GM19438 (cell line): ENCODE data around the gene GPR33.

ENCODE experiments used
- ATAC-seq: cut with Tn5 transposase; IDR thresholded peaks from one replicate; pipeline ENCODE4 v1.9.1; 2021; ENCODE audit warnings: low read depth; ENCODE audit not compliant: unreplicated experiment

The GPR33 gene

GRCh38 chr14:31487886-31488285, at the start of gene GPR33:
Gene GPR33 (minus strand): TSS chr14:31488039. CDS start chr14:31483965, 4,074 bp downstream.
- no peak for ATAC-seq

- ATAC-seq: no peak
Measured at GRCh38 chr14:31536201-31536960, 48.5 kb upstream of the GPR33 start.

- ATAC-seq: no peak
Measured at GRCh38 chr14:31530136-31530535, 42.3 kb upstream of the GPR33 start.

DNA sequence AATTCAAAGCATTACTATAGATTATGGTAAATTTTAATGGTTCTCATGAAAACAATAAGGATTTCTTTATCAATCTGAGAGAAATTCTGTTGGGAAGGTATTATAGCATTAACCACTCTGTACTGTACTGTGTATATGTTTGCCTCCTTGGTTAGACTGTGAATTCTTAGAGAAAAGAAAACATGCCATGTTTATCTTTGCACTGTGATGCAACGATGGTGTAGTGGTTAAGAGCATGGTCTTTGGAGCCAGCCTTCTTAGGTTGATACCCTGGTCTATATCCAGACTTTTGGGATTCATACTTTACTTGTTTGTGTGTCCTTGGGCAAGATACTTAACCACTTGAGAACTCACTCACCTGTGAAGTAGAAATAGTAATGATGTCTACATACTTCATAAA, 41.2 kb upstream of the GPR33 start:
- no peak for ATAC-seq

- no peak for ATAC-seq
Measured at GRCh38 chr14:31527546-31527945, 39.7 kb upstream of the GPR33 start.

DNA sequence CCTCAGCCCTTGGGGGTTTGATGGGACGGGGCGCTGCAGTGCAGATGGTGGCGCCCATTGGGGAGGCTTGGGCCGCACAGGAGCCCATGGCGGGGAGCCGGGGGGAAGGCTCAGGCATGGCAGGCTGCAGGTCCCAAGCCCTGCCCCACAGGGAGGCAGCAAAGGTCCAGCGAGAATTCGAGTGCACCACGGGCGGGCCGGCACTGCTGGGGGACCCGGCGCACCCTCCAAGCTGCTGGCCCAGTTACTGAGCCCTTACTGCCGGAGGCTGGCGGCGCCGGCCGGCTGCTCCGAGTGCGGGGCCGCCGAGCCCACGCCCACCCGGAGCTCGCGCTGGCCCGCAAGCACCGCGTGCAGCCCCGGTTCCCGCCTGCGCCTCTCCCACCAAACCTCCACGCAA, 39.2 kb upstream of the GPR33 start:
- no peak for ATAC-seq

DNA sequence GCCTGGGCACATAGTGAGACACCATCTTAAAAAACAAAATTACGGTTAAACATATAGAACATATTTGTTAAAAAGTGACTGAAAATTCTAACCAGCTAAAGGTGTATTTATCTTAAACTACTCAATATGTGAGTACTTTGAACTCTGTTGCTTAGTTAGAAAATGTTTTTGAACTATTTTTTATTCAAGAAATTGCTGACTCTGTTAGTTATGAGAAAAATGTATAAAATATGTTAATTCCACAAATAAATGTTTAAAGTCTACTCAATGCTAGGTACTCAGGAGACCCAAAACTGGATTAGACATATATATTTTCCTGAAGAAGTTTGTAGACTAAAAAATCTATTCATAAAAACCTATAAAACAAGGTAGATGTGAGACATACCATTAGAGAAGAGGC, 23.0 kb upstream of the GPR33 start:
- ATAC-seq: no peak

- ATAC-seq: no peak
Measured at GRCh38 chr14:31510222-31510621, 22.4 kb upstream of the GPR33 start.

GRCh38 chr14:31508135-31508534, 20.3 kb upstream of the GPR33 start:
- ATAC-seq: no peak

GRCh38 chr14:31505411-31505810, 17.6 kb upstream of the GPR33 start:
- ATAC-seq: no peak

- no peak for ATAC-seq
Measured at GRCh38 chr14:31501870-31502269, 14.0 kb upstream of the GPR33 start.

DNA sequence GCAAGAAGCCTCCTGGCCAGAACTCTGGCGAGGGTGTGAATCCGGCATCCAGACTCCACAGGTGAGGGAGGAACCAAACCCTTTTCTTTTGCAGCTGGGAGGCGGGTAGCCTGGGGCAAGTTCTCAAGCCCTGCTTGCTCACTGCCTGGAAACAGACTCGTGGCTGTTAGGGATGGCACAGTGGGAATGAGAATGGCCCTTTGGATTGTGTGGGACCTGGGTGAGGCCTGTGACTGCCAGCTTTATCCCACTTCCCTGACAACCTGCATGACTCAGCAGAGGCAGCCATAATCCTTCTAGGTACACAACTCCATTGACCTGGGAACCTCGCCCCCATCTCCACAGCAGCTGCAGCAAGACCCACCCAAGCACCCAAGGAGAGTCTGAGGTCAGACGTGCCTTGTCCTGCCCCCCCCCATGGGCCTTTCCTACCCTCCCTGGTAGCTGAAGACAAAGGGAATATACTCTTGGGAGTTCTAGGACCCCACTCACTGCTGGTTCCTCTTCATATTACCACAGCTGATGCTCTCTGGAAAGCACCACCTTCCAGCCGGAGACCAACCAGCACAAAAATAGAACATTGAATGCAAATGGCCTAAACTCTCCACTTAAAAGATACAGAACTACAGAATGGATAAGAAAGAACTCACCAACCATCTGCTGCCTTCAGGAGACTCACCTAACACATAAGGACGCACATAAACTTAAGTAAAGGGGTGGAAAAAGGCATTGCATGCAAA, 5.1 kb upstream of the GPR33 start:
- no peak for ATAC-seq

- ATAC-seq: peak; percentile 67
Measured at GRCh38 chr14:31489691-31490090, 1.9 kb upstream of the GPR33 start.

GRCh38 chr14:31486764-31487163, 1.1 kb downstream of the GPR33 start:
- ATAC-seq: no peak

DNA sequence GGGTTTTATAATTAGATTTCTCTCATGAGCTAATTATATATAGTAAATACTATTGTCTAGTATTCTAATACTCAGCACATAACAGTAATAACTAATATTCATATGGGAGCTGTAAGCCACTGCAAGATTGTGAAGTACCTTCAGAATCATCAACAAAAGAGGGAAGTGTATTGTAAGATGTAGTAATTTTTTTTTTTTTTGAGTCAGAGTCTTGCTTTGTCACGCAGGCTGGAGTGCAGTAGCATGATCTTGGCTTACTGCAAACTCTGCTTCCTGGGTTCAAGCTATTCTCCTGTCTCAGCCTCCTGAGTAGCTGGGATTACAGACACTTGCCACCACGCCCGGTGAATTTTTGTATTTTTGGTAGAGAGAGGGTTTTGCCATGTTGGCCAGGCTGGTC, 3.1 kb downstream of the GPR33 start:
- no peak for ATAC-seq

DNA sequence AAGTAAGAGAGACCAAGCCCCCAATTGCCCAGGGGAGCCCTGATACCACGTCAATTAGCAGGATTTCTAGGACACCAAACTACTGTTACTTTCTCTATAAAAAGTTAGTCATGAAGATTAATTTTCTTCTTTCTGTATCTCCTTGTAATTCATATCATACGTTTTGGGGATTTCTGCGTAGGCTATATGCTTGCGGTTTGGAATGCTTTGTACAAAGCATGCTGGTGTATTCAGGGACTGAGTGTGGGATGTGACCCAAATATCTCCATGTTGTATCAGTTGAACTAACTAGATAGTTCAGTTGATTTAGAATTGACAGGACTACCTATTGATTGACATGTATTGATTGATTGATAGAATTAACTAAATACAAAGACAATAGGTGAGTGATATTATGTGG, 7.7 kb downstream of the GPR33 start:
- ATAC-seq: no peak

DNA sequence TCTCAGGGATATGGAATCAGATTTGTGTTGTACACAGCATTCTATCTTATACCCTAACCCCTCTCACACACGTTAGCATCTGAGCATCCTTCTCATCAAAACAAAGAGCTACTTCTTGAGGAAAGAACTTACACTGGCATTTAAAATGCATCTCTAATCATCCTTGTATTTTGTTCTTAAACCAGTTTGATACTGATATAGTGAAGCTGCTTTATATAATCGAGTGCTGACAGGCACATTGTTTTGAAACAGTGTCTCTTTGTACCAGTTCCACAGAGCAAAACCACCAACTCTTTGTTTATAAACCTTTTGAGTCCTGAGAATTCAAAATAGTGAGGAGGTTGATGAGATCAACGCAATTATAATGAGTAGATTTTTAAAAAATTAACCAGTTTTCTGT, 8.8 kb downstream of the GPR33 start:
- ATAC-seq: no peak

DNA sequence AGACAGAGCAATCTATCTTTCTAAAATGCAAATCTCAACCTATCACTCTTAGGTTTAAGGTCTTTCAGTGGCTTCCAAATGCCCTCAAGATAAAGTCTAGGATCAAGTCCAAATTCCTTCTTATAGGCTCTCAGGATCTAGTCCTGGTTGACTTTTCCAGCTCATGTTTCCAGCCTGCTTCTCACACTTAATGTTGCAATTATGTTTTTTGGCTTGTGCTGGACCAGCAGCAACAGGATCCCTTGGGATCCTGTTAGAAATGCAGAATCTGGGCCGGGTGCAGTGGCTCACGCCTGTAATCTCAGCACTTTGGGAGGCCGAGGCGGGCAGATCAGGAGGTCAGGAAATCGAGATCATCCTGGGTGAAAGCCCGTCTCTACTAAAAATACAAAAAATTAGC, 10.6 kb downstream of the GPR33 start:
- ATAC-seq: no peak

GRCh38 chr14:31476131-31476866, 11.5 kb downstream of the GPR33 start:
- no peak for ATAC-seq

DNA sequence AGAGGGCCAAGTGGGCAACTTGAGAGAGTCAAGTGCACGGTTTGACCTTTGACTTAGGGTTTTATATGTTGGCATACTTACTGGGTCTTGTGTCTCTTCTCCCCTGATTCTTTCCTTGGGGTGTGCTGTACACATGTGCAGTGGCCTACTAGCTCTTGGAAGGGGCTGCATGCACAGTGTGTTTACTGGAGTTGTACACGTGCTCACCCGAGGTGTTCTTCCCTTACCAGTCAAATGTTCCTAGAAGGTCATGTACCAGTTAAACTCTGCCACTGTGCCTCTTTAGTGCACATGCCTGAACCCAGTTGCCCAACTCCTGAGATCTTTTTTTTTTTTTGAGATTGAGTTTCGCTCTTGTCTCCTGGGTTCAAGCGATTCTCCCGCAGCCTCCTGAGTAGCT, 21.3 kb downstream of the GPR33 start:
- ATAC-seq: no peak

DNA sequence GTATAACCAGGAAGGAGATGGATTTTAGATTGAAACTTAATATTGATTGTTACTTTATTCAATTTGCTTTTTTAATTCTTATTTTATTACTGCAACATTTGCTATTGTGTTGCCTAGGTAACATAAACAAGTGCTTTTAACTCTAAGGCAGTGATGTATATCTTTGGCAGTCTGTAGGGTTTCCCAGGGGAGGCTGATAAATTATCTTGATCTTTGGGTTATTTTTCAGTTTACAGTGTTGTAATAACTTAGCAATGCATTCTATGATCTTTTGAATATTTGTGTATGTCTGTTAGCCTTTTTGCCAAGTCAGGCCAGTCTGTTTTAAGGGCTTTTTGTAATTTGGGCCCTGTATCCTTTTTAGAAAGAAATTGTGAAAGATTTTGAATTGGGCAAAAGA, 22.7 kb downstream of the GPR33 start:
- ATAC-seq: no peak
